Astrocyte of the cerebellum (primary cell): Measurements from ENCODE around the gene UNKL.

Experiments
- DNase-seq: peaks from one replicate; pipeline ENCODE4 v3.0.0-alpha.2; 2011; ENCODE audit warnings: low read depth
- H3K4me3 ChIP-seq: 2 replicates; pipeline ENCODE4 v1.5.1; 2011; ENCODE audit warnings: mild to moderate bottlenecking, low read depth, low read length, moderate library complexity
- in situ Hi-C: cut with HindIII; loops from 2 replicates; pipeline ENCODE4 v1.10.0; 2017; ENCODE audit warnings: low sequenced_read_pairs
- TF ChIP-seq, protein P1 (sequence below): IDR thresholded peaks from 2 replicates; pipeline ENCODE4 v1.5.1; 2012; ENCODE audit warnings: low read length, low read depth, moderate library complexity, mild to moderate bottlenecking; ENCODE audit errors: missing control alignments

The UNKL gene

DNA sequence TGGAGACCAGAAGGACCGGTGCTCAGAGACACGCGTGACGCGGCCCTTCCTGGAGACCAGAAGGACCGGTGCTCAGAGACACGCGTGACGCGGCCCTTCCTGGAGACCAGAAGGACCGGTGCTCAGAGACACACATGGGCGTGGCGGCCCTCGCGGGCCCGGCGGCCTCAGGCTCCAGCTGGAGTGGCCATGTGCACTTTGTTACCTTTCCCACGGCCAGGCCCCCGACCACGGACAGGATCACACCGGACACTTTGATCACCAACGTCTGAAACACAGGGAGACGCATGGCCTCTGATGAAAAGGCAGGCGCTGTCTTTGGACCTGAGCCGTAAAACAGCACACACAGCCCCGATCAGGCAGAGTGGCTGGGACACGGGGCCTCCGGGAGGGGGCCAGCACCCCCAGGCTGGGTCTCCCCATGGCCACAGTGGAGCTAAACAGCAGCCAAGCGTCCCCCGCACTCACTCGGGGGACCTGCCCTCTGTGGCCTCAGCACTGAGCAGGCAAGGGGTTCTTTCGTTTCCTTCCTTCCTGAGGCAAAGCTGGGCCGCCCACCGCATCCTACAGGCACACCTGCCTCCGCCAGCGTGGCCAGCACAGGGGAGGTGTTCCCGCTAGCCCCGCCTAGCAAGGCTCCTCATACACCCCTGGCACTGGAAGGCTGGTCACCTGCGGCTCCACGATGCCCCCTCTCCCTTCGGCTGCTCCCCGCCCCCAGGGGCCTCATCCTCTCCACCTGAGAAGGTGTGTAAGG, 43.2 kb upstream of the UNKL start:
- TF ChIP-seq, protein P1, sequence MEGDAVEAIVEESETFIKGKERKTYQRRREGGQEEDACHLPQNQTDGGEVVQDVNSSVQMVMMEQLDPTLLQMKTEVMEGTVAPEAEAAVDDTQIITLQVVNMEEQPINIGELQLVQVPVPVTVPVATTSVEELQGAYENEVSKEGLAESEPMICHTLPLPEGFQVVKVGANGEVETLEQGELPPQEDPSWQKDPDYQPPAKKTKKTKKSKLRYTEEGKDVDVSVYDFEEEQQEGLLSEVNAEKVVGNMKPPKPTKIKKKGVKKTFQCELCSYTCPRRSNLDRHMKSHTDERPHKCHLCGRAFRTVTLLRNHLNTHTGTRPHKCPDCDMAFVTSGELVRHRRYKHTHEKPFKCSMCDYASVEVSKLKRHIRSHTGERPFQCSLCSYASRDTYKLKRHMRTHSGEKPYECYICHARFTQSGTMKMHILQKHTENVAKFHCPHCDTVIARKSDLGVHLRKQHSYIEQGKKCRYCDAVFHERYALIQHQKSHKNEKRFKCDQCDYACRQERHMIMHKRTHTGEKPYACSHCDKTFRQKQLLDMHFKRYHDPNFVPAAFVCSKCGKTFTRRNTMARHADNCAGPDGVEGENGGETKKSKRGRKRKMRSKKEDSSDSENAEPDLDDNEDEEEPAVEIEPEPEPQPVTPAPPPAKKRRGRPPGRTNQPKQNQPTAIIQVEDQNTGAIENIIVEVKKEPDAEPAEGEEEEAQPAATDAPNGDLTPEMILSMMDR = no peak
- no peak overlapping the region for H3K4me3 ChIP-seq
- DNase-seq = no peak
- in situ Hi-C loops = no loop called here

DNA sequence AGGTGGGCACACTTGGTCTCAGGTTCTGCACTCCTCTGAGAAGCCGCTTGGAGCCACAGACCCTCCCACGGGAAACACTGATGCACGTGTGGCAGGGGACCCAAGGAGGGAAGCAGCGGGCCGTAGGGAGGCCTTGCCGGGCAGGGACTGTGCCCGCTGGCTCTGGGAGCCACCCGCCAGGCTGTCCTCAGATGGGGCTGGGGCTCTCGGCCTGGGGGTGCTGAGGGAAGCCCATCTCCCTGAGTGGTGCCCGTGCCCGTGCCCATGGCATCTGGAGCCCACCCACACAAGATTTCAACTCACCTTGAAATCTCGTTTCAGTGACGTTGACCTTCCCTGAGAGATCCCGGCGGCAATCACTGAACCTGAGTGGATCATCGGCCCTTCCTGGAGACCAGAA, 42.4 kb upstream of the UNKL start:
- no peak for DNase-seq
- TF ChIP-seq, protein P1 = no peak
- in situ Hi-C loops = no loop called here
- H3K4me3 ChIP-seq = no peak overlapping the region

DNA sequence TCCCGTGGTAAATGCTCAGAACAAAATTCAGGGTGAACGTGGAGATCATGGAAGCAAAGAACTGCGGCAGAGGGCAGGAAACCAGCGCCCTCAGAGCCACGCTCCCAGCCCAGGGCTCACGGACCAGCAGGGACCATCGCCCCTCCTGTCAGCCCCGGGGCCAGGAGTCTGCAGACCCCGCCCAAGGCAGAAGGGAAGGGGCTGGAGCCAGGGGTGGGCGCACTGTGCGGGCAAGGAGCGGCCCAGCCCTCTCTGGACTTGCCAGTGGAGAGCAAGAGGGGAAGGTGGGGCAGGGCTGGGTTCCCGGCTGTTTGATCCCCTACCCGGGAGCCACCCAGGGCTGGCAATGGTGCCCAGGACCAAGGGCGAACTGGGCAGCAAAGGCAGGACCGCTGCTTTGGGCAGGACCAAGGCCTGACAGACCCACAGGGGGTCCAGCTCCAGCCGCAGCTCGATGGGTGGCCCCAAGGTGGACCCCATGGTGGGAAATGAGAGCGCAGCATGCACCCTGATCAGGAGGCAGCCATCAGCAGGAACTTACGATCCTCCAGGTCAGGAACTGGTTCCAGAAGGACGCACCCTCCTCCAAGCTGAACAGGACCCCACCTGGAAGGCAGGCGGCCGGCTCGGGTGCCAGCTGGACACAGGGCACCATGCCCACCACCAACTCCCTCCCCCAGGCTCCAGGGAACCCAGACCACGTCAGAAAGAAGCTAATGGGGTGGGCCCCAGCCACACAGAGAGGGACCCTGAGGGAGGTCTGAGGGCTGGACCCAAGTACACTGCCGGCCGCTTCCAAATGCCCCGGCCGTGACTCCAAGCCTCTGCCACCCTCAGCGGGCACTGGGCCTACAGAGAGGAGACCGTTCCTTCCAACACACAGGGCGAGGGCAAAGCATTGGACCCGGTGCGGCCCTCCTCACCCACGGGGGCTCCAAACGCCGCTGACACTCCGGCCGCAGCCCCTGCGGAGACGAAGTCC, 41.0 kb upstream of the UNKL start:
- TF ChIP-seq, protein P1 = no peak
- H3K4me3 ChIP-seq = no peak overlapping the region
- no peak for DNase-seq
- in situ Hi-C loops = no loop called here

DNA sequence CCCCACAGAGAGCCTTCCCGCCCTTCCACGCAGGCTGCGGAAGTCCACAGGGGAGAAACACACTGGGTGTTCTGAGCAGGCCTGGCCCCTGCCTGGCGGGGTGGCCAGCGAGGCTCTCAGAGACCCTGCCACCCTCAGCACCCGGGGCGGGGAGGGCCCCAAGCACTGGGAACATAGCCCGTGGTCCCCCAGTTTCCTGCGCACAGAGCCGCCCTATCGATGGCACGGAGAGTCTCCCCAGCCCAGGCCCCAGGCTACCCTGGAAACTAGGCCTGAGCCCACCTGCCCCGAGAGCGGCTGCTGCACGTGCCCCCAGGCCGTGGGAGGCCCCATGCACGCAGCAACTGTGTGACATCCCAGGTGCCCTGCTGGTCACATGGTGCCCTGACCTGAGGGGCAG, 40.1 kb upstream of the UNKL start:
- TF ChIP-seq, protein P1 = no peak
- DNase-seq = no peak
- no peak overlapping the region for H3K4me3 ChIP-seq
- in situ Hi-C loops = no loop called here

DNA sequence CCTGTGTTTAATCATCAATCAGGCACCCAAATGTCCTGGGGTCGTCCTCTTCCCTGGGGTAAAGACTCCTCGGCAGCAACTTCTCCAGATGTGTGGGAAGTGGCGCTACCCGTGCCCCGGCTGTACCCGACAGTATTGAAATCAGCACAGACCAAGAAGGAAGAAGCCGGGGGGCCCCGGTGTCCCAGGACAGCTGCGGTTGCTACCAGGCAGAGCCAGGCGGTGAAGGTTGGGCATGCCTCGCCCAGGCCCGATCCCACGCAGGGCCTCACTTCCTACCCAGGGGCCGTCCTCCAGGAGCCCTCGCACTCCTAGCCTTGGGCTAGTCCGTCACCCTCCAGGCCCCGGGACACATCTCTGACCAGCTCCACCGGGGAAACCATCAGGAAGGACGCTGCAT, 38.8 kb upstream of the UNKL start:
- DNase-seq = no peak
- TF ChIP-seq, protein P1 = no peak
- no peak overlapping the region for H3K4me3 ChIP-seq
- in situ Hi-C loops = no loop called here

DNA sequence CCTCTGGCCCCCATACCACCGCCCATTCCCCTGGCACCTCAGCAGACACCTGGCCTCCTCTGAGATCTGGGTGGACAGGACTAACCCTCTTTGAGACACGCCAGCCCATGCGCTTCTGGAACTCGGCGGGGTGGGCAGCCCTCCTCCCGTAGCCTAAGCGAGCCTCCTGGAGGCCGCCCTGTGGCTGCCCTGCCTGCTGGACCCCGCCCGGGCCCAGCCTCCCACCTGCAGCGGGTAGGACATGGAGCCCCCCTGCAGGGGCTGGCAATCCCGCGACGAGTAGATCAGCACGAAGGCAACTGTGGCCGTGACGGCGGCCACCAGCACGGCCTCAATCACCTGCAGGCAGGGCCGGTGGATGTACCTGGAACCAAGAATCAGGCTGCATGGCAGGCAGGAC, 38.0 kb upstream of the UNKL start:
- in situ Hi-C loops = no loop called here

More for the DNA sequence above, 38.0 kb upstream of the UNKL start:
- no peak overlapping the region for H3K4me3 ChIP-seq
- TF ChIP-seq, protein P1 = no peak
- no peak for DNase-seq
